ENCODE measurements around the gene CHAF1B.

The CHAF1B gene

DNA sequence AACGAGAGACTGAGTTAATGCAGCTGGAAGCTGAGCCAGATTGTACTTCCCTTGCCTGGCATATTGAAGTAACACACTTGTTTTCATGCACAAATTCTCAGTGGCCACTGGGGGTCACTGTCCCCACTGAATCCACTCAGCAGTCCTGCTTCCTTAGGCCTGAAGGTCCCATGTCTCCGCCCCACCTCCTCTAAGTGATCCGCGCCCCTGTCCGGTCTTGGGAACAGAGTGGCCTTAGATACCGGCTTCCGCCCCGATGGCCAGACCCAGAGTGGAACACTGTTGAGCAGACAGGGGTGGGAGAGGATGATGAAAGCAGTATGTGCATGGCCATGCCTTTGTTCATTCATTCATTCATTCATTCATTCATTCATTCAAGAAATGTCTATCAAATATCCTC lies 34.8 kb downstream of the CHAF1B start:
- ChIA-PET CTCF (interaction anchor here (0.6 to 1.5 kb wide), 17 partner anchors 9 to 413 kb away, joined by 3 to 11 read pairs (median 3); no protein-coding TSS in a partner anchor), POLR2A (interaction anchor here (0.5 to 1.7 kb wide), 3 partner anchors 10 to 961 kb away, joined by 3 to 5 read pairs (median 4); no protein-coding TSS in a partner anchor)
- no peaks in the 10 kb centered on the region for H3K9me3 ChIP-seq (ENCODE audit: control insufficient read depth, insufficient read depth, low read depth, low read length)
- no peak overlapping the region for H3K27ac ChIP-seq (ENCODE audit: extremely low read depth, low read depth, low read length)
- H3K4me1 ChIP-seq (ENCODE audit: control insufficient read depth, insufficient read depth, low read length) = no peaks in the 10 kb centered on the region
- TF ChIP-seq ZNF350 (tag by site-specific recombination; IDR thresholded peaks at IDR 0.05) (no peak), SALL2 (tag by site-specific recombination; IDR thresholded peaks at IDR 0.05; ENCODE audit: borderline replicate concordance) (no peak), SETDB1 (IDR thresholded peaks at IDR 0.05; ENCODE audit: insufficient read length, low read length) (no peak), ZNF24 (tag by site-specific recombination; IDR thresholded peaks at IDR 0.05) (peak; percentile 100), ZNF654 (tag by site-specific recombination; IDR thresholded peaks at IDR 0.05; ENCODE audit: low read depth) (peak; percentile 87), ZNF561 (tag by site-specific recombination; IDR thresholded peaks at IDR 0.05; ENCODE audit: borderline replicate concordance) (0 out of 2 replicates have a peak, but pooled peaks have one; percentile 22), IKZF3 (tag by site-specific recombination; IDR thresholded peaks at IDR 0.05) (peak; percentile 60), KLF8 (tag by site-specific recombination; IDR thresholded peaks at IDR 0.05) (0 out of 2 replicates have a peak, but pooled peaks have one; percentile 40), ZBTB17 (tag by site-specific recombination; IDR thresholded peaks at IDR 0.05) (peak; percentile 65), RBAK (tag by site-specific recombination; IDR thresholded peaks at IDR 0.05) (no peak), ZNF366 (tag by site-specific recombination; conservative IDR thresholded peaks at IDR 0.05) (0 out of 2 replicates have a peak, but pooled peaks have one; percentile 23), ZNF140 (tag by site-specific recombination; IDR thresholded peaks at IDR 0.05) (no peak), BCL11B (tag by site-specific recombination; IDR thresholded peaks at IDR 0.05; ENCODE audit: low read depth) (no peak)
- TF ChIP-seq, protein P1, sequence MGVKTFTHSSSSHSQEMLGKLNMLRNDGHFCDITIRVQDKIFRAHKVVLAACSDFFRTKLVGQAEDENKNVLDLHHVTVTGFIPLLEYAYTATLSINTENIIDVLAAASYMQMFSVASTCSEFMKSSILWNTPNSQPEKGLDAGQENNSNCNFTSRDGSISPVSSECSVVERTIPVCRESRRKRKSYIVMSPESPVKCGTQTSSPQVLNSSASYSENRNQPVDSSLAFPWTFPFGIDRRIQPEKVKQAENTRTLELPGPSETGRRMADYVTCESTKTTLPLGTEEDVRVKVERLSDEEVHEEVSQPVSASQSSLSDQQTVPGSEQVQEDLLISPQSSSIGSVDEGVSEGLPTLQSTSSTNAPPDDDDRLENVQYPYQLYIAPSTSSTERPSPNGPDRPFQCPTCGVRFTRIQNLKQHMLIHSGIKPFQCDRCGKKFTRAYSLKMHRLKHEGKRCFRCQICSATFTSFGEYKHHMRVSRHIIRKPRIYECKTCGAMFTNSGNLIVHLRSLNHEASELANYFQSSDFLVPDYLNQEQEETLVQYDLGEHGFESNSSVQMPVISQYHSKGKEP (tag by site-specific recombination; IDR thresholded peaks at IDR 0.05) = peak; percentile 37; the same call in 1 of the 2 replicates
- TF ChIP-seq, protein P2, sequence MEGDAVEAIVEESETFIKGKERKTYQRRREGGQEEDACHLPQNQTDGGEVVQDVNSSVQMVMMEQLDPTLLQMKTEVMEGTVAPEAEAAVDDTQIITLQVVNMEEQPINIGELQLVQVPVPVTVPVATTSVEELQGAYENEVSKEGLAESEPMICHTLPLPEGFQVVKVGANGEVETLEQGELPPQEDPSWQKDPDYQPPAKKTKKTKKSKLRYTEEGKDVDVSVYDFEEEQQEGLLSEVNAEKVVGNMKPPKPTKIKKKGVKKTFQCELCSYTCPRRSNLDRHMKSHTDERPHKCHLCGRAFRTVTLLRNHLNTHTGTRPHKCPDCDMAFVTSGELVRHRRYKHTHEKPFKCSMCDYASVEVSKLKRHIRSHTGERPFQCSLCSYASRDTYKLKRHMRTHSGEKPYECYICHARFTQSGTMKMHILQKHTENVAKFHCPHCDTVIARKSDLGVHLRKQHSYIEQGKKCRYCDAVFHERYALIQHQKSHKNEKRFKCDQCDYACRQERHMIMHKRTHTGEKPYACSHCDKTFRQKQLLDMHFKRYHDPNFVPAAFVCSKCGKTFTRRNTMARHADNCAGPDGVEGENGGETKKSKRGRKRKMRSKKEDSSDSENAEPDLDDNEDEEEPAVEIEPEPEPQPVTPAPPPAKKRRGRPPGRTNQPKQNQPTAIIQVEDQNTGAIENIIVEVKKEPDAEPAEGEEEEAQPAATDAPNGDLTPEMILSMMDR (tag by site-specific recombination; IDR thresholded peaks at IDR 0.05) = peak; percentile 91
- TF ChIP-seq, protein P3, sequence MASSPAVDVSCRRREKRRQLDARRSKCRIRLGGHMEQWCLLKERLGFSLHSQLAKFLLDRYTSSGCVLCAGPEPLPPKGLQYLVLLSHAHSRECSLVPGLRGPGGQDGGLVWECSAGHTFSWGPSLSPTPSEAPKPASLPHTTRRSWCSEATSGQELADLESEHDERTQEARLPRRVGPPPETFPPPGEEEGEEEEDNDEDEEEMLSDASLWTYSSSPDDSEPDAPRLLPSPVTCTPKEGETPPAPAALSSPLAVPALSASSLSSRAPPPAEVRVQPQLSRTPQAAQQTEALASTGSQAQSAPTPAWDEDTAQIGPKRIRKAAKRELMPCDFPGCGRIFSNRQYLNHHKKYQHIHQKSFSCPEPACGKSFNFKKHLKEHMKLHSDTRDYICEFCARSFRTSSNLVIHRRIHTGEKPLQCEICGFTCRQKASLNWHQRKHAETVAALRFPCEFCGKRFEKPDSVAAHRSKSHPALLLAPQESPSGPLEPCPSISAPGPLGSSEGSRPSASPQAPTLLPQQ (tag by site-specific recombination; IDR thresholded peaks at IDR 0.05) = peak; percentile 55; the same call in 1 of the 2 replicates
- TF ChIP-seq, protein P4, sequence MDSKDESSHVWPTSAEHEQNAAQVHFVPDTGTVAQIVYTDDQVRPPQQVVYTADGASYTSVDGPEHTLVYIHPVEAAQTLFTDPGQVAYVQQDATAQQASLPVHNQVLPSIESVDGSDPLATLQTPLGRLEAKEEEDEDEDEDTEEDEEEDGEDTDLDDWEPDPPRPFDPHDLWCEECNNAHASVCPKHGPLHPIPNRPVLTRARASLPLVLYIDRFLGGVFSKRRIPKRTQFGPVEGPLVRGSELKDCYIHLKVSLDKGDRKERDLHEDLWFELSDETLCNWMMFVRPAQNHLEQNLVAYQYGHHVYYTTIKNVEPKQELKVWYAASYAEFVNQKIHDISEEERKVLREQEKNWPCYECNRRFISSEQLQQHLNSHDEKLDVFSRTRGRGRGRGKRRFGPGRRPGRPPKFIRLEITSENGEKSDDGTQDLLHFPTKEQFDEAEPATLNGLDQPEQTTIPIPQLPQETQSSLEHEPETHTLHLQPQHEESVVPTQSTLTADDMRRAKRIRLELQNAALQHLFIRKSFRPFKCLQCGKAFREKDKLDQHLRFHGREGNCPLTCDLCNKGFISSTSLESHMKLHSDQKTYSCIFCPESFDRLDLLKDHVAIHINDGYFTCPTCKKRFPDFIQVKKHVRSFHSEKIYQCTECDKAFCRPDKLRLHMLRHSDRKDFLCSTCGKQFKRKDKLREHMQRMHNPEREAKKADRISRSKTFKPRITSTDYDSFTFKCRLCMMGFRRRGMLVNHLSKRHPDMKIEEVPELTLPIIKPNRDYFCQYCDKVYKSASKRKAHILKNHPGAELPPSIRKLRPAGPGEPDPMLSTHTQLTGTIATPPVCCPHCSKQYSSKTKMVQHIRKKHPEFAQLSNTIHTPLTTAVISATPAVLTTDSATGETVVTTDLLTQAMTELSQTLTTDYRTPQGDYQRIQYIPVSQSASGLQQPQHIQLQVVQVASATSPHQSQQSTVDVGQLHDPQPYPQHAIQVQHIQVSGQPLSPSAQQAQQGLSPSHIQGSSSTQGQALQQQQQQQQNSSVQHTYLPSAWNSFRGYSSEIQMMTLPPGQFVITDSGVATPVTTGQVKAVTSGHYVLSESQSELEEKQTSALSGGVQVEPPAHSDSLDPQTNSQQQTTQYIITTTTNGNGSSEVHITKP (tag by site-specific recombination; IDR thresholded peaks at IDR 0.05) = 0 out of 2 replicates have a peak, but pooled peaks have one; percentile 10
- TF ChIP-seq, protein P5, sequence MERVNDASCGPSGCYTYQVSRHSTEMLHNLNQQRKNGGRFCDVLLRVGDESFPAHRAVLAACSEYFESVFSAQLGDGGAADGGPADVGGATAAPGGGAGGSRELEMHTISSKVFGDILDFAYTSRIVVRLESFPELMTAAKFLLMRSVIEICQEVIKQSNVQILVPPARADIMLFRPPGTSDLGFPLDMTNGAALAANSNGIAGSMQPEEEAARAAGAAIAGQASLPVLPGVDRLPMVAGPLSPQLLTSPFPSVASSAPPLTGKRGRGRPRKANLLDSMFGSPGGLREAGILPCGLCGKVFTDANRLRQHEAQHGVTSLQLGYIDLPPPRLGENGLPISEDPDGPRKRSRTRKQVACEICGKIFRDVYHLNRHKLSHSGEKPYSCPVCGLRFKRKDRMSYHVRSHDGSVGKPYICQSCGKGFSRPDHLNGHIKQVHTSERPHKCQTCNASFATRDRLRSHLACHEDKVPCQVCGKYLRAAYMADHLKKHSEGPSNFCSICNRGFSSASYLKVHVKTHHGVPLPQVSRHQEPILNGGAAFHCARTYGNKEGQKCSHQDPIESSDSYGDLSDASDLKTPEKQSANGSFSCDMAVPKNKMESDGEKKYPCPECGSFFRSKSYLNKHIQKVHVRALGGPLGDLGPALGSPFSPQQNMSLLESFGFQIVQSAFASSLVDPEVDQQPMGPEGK (tag by site-specific recombination; IDR thresholded peaks at IDR 0.05) = peak; percentile 53; the same call in 1 of the 2 replicates
- no peak overlapping the region for H3K4me3 ChIP-seq (ENCODE audit: low read depth, low read length)
- H3K36me3 ChIP-seq (ENCODE audit: control insufficient read depth in 2 of 2, insufficient read depth in 1 of 2, low read length in 2 of 2) = peaks cover 20 to 40% of the 10 kb centered on the region in 2 experiments
